GM18873 (cell line): ENCODE data around the gene MACO1.
"Not testable (repeated sequence)": the region's sequence is repeated elsewhere in the genome, so short reads cannot be mapped to it uniquely, and the experiment has no call there.

Source experiments
- ATAC-seq: cut with Tn5 transposase; IDR thresholded peaks from one replicate; pipeline ENCODE4 v1.9.1; 2021; ENCODE audit warnings: mild to moderate bottlenecking, moderate library complexity, moderate number of reproducible peaks; ENCODE audit not compliant: unreplicated experiment, low FRiP score

MACO1 gene

DNA sequence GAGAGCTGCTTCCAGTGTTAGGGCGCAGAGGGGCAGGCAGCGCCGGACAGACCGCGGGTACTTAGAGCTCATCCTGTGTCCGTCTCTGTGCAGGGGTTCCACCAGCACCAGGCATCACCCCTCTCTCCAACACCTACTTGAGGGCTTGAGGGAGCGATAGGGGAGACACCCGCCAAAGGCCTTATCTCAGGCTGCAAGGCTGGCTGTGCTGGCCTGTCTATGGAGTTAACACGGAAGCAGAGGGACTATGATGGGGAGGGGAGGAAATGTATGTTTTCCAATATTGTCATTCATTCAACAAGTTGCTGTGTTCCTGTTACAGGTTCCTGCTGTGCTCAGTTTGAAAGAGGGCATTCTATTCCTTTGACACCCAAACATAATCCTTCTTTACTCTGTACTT is 10.0 kb upstream of the MACO1 start, which contains the start of gene RHCE:
Gene RHCE (minus strand): TSS at position 111 of the 400 bp plus-strand sequence. CDS start 39 bp downstream, at position 72.
- not testable (repeated sequence) for ATAC-seq

DNA sequence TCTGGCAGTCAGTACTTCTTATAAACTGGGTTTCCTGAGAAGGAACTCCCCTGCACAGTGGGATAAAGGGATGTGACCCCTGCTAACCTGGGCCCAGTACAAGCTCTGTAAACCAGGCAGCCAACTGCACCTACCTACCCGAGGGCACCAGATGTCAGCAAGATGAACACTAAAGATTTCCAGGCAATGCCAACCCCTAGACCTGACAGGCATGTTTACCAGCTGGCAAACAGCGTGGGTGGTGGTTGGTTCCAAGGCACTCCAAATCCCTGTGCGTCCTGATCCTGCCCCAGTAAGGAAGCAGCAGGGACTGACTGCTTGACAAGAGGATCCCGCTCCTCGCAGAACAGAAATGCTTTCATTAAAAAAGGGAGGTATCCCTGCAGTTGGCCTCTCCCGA is 7.5 kb upstream of the MACO1 start:
- not testable (repeated sequence) for ATAC-seq

DNA sequence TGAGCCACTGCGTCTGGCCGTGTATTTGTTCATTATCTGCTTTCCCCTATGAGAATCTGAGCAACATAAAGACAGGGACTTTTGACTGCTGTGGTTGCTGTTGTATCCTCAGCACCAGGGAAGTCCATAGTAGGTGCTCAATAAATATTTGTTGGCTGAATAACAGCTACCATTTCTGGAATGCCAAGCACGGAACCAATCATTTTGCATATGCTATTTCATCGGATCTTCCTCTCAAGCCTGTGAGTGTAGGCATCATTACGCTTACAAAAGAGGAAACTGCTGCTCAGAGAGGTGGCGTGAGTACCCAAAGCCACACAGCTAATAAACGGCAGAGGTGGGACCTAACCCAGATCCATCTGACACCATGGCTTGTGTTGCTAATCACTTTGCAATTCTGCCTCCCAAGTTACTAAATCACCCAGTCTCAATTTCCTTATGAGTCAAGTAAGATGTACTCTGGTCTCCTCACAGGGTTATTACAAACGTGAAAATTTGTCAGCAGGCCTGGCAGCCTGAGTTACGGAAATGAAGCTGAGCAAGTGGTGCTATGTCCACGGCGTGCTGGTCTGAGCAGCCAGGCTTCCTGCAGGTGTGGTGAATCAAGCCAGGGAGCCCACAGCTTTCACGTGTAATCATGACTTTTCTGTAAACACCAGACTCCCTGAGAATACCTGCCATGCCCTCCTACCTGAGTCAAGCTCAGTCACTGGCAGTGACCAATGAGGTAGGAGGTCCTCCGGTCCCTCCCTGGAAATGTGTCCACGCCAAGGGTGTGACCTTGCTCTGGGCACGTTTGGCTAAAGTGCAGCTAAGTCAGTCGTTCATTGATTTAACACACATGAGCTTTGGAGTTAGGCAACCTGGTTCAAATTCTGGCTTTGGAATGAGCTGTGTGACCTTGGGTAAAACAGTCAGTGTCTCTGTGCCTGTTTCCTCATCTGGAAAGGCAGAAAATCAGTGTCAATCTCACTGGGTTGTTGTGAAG is 5.3 kb upstream of the MACO1 start:
- no peak for ATAC-seq

DNA sequence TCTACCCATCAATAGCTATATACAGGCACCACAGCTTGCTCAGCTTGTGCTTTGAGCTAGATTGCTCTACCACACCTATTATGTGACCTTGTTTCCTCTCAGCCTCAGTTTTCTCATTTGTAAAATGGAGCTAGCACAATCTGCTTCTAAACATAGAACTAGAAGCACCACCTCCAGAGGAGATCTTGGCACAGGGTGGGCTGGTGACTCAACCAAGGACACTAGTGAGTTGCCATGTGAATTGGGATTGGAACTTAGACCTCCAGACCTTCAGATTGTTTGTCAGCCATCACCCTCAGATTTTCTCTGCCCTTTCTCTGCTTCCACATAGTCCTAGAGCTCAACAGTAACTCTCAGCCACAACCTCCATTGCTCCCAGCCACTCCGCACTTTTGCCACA is 3.0 kb upstream of the MACO1 start:
- ATAC-seq: no peak

DNA sequence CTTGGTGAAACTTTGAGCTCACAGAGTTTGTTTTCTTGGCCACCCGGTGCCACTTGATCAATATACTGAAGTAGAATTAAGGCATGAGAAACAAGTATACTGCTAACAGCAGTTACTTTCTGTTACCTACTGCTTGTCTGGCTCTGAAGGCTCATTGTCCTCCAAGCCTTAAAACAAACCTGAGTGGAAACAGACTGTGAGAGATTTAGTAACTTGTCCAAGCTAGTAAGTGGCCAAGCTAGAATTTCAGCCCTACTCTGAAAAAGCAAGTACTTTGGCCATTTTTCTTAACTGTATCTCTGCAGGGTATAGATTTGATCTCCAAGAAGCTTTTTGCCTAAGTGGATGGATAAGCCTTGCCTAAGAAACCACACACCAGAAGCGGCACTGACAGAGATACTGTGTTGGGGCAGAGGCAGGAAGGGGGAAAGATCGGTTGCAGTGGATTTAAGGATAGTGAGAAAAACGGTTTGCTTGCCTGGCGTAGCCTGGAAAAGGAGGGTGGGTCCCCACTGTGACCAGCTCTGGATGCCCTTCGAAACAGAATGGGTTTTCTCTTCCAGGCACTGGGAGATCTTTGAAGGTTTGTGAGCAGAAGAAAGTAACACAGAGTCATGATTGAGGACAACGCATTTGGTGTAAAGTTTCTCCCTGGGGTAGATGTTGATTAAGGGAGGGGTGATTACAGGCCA is 2.1 kb upstream of the MACO1 start:
- no peak for ATAC-seq

DNA sequence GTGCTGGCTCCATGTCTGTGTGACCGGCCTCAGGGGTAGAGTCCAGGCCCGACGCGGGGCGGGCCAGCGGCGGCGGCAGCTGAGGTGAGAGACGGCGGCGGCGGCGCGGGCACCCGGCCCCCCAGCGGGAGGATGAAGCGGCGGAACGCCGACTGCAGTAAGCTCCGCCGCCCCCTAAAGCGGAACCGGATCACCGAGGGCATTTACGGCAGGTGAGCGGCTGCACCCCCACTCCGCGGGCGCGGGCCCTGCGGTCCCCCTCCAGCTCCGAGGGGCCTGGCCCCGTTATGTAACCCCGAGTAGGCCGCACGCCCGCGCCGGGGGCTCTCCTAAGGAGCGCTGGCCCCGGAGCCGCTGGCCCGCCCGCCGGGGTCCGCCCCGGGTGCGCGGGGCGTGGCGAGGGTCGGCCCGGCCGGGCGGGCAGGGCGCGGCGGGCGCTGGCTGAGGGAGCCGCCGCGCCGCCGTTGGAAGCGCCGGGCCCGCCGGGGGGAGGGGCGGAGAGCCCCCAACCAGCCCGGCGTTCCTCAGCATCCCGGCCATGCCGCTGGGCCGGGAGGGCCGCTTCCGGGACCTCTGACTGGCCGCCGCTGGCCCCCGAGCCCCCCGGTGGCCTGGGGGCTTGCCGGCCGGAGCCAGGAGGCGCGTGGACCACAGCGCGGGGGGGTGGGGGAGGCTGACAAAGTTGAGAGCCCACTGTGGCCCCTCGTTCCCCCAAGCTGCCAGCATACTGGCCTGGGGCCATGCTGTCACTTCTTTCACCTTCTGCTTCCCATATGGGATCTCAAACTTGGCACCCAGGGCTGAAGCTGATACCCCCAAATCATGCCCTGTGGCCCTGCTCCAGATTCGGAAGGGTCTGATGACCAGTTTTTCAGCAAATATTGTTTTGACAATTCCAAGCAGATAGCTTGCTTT is 527 bp downstream of the MACO1 start:
- no peak for ATAC-seq

DNA sequence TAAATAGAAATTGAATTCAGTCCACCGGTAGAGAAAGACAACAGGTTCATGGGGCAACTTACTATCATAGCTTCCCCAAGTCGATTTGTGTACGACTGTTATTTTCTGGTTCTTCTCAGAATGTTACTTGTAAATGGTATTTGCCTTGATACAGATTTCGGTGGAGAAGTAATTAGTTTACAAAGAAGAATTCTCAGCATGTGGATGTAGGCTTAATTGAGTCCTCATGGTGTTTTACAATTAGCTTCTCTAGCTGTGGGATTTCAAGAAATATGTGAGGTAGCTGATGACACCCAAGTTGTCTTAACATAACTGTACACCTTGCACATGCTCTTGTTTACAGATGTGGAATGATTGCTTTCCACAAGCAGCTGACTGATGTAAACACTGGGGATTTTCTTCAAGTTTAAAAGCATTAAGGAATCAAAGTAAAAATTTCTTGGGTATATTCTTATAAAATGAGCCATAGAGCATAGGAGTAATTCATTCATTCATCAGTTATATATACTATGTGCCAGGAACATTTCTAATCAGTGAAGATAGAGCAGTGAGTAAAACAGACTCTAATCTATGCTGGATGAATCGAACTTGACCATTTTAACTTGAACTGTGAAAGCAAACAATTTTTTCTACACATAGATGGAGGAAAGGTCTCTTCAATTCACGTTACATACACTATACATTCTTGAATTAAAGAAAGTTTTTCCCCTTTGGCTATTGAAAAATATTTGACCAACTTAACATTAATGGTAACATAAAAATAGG is 1.4 kb downstream of the MACO1 start:
- no peak for ATAC-seq

DNA sequence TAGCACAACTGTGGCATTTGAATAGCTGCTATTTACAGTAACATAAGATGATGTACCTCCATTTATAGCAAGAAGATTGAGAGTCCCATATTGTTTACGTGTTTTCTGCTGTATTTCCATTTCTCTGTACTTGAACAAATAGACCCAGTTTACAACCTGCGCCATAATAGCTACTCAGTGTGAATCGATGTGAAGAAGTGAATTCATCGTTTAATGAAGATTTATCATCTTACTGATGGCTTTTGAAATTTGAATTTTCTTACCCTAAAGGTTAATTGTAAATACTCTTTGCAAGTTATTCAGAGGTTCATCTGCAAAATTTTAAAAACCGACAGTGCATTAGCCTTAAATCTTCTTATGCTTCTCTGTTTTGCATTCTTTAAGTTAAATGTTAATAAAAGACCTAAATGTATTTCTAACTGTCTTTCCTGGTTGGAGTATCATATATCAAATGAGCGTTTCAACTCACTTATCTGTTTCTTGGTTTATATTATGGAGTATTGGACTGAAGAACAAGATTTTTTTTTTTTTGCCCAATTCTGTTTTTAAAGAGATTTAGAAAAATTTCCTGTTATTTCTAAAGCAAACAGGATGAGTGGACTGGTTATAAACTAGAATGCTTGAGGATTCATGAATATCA is 2.2 kb downstream of the MACO1 start:
- no peak for ATAC-seq

DNA sequence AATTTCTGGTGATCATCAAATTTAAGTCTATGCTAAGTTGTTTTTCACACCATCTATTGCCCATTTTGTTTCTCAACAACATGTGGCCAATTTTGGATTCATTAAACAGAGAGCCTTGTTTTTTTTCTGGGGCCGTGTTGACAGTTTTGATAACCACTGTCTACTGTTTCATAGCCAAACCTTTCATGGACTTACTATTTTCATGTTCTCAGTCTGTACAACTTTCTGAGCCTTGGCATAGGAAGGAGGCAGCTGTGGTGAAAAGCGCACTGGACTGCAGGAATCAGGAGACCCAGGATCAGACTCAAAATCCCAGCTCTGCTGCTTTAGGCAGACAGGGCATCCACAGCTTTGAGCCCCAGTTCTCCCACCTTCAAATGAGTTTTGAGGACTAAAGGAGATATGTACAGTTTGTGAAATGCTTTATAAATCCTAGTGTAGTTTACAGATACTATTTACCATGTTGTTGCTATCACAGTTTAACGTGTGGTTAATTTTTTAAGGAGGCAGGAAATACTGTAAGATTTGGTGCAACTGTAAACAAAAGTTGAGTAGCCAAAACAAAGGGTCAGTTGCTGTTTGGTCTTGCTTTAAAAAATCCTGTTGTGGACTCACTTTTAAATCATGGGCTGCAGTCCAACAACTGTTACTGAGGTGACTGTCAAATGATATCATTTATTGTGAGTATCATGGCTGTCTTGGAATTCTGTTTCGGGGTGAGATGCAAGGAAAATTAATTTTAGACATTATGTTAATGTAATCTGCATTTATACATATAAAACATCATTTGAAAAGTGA is 2.9 kb downstream of the MACO1 start:
- no peak for ATAC-seq

DNA sequence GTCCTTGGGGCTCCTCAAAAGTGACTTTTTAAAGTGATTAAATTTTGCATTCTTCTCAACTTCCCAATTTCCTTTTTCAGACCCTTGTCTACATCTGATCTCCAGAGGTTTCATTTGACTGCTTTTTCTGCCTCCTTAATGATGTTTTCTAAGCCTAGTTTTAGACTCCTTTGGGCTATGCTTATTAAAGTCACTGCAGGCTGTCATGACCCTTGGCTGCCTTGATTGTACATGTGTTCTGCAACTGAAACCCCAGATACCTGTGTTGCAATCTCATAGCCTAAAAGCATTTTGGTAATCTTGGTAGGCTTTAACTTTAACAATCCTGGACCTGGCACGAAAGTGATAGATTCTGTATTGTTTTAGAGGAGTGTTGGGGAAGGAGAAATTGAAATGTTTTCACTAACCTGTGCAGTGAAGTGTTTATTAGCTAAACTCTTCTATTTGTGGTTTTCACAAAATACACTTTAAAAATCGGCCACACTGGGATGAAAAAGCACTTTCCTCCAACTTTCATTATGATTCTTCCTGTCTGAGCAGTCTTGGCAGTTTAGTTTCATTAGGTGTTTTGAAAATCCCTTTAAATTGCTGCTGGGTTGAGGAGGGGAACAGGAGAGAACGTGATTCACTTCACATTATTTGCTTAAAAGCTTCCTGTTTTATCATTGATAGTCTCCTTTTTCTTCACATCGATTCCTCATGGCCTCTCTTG is 4.9 kb downstream of the MACO1 start:
- ATAC-seq: no peak

DNA sequence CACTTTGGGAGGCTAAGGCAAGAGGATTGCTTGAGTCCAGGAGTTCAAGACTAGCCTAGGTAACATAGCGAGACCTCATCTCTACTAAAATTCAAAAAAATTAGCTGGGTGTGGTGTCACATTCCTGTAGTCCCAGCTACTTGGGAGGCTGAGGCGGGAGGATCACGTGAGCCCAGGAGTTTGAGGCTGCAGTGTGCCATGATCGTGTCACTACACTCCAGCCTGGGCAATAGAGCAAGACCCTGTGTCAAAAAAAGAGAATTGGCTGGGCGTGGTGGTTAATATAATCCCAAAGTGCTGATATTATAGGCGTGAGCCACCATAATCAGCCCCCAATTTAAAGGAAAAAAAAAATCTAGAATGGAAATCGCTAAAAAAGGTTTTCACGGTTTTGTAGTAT is 7.0 kb downstream of the MACO1 start:
- ATAC-seq: no peak

DNA sequence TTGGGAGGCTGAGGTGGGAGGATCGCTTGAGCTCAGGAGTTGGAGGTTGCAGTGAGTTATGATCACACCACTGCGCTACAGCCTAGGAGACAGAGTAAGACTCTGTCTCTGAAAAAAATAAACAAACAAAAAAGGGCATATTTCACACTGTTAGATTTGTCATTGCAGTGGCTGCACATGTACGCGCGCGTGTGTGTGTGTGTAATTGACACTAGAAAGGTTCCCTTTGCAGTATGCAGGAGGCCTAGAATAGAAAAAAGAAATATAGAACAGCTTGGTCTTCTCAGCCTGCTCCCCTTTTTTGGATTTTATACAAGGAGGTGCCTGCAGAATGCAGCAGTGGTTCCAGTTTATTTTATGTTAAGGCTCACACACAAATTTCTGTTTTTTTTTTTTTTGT is 8.6 kb downstream of the MACO1 start:
- ATAC-seq: no peak

DNA sequence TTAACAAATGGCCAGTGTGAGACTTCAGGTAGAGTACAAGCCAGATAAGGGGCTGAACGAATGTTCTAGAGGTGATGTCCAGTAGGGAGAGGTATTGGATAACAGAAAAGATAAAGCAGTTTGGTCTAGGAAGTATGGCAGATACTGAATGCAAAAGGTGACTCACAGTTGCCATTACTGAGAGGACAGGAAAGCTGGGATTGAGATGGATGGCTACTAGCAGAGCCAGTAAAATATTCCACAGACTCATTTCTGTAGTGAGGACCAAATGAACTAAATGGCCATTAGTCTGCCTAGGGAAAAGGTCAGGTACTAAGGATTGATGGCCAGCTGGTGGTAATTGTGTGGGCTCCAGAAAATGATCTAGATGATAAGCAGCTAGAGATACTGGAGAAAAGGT is 11.5 kb downstream of the MACO1 start:
- no peak for ATAC-seq

DNA sequence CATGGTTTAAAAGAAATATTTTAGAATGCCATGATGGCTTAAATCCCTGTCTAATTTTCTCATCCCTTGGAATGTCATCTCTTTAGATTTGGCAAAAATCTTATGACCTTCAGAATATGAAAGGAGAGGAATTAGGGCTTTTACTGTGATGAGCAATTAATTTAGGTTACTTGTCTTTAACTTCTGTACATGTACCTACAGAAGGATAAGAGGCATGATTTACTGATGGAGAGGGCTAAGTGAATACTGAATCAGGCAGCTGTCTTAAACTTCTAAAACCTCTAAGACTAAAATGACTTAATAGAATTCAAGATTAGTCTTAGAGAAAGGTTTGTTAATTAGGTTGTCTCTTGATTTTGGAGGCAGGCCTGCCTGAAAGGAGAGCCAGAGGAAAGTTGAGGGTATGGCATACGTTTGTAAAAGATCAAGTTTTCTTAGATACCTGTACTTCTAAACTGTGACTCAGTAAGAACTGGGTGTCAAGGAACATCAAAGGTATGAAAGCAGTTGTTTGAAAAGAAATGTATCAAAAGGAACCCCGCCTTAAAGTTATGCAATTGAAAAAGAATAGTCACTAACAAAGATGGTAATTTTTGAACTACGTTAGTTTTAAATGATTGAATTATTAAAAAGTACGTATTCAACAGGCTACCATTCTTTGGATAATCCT is 12.5 kb downstream of the MACO1 start:
- ATAC-seq: no peak

DNA sequence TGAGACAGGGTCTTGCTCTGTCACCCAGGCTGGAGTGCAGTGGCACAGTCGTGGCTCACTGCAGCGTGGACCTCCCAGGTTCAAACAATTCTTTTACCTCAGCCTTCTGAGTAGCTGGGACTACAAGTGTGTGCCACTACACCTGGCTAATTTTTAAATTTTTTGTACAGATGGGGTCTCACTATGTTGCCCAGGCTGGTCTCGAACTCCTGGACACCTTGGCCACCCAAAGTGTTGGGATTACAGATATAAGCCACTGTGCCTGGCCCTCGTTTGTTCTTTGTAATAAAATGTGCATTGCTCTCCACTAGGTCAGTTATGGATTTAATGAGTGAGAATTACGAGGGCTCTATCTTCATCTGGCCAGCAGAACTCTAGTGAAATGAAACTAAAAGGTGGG is 13.9 kb downstream of the MACO1 start:
- ATAC-seq: not testable (repeated sequence)

DNA sequence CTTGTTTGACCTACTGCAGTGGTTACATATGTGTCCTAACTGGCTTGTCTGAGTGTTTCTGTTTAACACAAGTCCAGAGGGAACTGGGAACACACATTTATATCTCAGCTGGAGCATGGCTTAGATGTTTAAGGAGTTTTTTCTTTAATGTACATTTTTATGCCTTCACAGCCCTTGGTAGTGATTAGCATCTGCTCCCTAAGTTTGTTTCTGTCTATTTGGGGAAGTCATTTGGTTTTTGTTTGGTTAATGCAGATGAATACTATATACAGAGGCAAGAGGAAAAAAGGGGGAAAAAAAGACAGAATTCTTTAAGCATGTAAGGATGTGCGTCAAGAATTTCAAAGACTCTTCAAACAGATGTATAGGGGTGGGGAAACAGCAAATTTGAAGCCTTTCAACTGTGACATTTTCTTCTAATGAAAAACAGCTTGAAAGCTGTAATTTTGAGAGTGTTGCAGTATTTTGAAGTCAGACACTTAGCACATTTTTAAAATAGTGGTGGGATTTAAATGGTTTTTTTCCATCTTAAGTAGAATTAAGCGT is 15.4 kb downstream of the MACO1 start:
- no peak for ATAC-seq

DNA sequence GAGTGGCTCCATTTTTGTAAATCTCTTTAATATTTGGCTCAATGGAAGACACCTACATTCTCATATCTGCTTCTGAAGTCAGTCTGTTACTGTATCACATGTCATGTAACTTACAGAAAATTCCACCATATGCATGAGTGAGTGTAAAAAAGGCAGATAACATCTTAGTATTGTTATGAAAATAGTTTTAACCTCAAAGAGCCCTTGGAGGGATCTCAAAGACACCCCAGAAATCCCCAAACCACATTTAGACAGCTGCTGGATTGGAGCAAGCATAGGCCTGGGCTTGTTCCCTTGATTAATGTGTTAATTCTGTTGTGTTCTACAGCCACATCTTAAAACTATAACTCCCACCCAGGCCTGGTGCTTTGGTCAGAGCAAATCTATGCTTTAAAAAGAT is 16.9 kb downstream of the MACO1 start:
- no peak for ATAC-seq
